ENCODE measurements around the gene TAF6. TPM values are rescaled to one million over a fixed set of nuclear protein-coding genes. Genes with fewer than 3 reads are reported as not detected.

The TAF6 gene
- total and polyA plus RNA-seq, 9 of the 15 experiments (the other 6 are each of a cell fraction or from before 2014, with no cell fraction given), result 0.78 to 78.7 (median 21.3) TPM

GRCh38 chr7:100081535-100082102 lies 37.5 kb downstream of the TAF6 start, which contains the start of gene ZNF3 (continued):
- TF ChIP-seq, protein P1, sequence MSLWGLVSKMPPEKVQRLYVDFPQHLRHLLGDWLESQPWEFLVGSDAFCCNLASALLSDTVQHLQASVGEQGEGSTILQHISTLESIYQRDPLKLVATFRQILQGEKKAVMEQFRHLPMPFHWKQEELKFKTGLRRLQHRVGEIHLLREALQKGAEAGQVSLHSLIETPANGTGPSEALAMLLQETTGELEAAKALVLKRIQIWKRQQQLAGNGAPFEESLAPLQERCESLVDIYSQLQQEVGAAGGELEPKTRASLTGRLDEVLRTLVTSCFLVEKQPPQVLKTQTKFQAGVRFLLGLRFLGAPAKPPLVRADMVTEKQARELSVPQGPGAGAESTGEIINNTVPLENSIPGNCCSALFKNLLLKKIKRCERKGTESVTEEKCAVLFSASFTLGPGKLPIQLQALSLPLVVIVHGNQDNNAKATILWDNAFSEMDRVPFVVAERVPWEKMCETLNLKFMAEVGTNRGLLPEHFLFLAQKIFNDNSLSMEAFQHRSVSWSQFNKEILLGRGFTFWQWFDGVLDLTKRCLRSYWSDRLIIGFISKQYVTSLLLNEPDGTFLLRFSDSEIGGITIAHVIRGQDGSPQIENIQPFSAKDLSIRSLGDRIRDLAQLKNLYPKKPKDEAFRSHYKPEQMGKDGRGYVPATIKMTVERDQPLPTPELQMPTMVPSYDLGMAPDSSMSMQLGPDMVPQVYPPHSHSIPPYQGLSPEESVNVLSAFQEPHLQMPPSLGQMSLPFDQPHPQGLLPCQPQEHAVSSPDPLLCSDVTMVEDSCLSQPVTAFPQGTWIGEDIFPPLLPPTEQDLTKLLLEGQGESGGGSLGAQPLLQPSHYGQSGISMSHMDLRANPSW (CRISPR knock-in tag; IDR thresholded peaks at IDR 0.05), result peak; percentile 98
- TF ChIP-seq, protein P2, sequence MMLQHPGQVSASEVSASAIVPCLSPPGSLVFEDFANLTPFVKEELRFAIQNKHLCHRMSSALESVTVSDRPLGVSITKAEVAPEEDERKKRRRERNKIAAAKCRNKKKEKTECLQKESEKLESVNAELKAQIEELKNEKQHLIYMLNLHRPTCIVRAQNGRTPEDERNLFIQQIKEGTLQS (IDR thresholded peaks at IDR 0.05), result peak; percentile 64
- TF ChIP-seq, protein P2 (CRISPR knock-in tag; conservative IDR thresholded peaks at IDR 0.05), result peak; percentile 95
- TF ChIP-seq NR3C1 (CRISPR knock-in tag; IDR thresholded peaks at IDR 0.05) (no peak; the same call in 1 of the 2 replicates), ZBTB7A (IDR thresholded peaks at IDR 0.05; ENCODE audit: borderline replicate concordance, control insufficient read depth, low read depth, low read length) (peak; percentile 89), NBN (IDR thresholded peaks at IDR 0.05; ENCODE audit: low read depth) (peak; percentile 95), RBM17 (IDR thresholded peaks at IDR 0.05; ENCODE audit: borderline replicate concordance, low read depth, low read length) (no peak), TRIM24 (IDR thresholded peaks at IDR 0.05) (peak in 1 of 2 experiments; percentile 68; a peak in 1 of 4 replicates), ZSCAN32 (CRISPR knock-in tag; IDR thresholded peaks at IDR 0.05) (0 out of 2 replicates have a peak, but pooled peaks have one; percentile 29), ZBED1 (IDR thresholded peaks at IDR 0.05) (peak; percentile 78), ZC3H4 (CRISPR knock-in tag; IDR thresholded peaks at IDR 0.05; ENCODE audit: borderline replicate concordance) (peak; percentile 94), THAP12 (CRISPR knock-in tag; IDR thresholded peaks at IDR 0.05) (peak; percentile 100), POLR2B (IDR thresholded peaks at IDR 0.05; ENCODE audit: low read depth, partially characterized antibody) (peak; percentile 85), VEZF1 (CRISPR knock-in tag; IDR thresholded peaks at IDR 0.05) (peak; percentile 89), C11orf30 (IDR thresholded peaks at IDR 0.05; ENCODE audit: low read depth) (peak; percentile 100)
- TF ChIP-seq, protein P3, sequence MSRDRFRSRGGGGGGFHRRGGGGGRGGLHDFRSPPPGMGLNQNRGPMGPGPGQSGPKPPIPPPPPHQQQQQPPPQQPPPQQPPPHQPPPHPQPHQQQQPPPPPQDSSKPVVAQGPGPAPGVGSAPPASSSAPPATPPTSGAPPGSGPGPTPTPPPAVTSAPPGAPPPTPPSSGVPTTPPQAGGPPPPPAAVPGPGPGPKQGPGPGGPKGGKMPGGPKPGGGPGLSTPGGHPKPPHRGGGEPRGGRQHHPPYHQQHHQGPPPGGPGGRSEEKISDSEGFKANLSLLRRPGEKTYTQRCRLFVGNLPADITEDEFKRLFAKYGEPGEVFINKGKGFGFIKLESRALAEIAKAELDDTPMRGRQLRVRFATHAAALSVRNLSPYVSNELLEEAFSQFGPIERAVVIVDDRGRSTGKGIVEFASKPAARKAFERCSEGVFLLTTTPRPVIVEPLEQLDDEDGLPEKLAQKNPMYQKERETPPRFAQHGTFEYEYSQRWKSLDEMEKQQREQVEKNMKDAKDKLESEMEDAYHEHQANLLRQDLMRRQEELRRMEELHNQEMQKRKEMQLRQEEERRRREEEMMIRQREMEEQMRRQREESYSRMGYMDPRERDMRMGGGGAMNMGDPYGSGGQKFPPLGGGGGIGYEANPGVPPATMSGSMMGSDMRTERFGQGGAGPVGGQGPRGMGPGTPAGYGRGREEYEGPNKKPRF (IDR thresholded peaks at IDR 0.05; ENCODE audit: low read depth, low read length), result no peak

Data from K562 (cell line).